ENCODE data around the gene CPB2.

GRCh38 chr13:46006688-46007452 is 98.0 kb downstream of the CPB2 start:
- TF ChIP-seq CTCF (IDR thresholded peaks at IDR 0.05; ENCODE audit: low read length) (no peak), EZH2 (IDR thresholded peaks at IDR 0.05; ENCODE audit: borderline replicate concordance, low read length) (no peak)

Data from OCI-LY1 (cell line).